Rectal smooth muscle tissue (tissue), 1 donor: Measurements from ENCODE around the gene ENPP7.
A peak's percentile ranks its signal among the peaks of the same experiment; 100 is the strongest.

Experiments
- H3K27ac ChIP-seq: one replicate; pipeline ENCODE4 v1.7.0; 2013; ENCODE audit warnings: low read depth, low read length, inconsistent platforms
- H3K27me3 ChIP-seq: one replicate; pipeline ENCODE4 v1.7.0; 2013; ENCODE audit warnings: low read length; ENCODE audit not compliant: control insufficient read depth, insufficient read depth
- H3K36me3 ChIP-seq: one replicate; pipeline ENCODE4 v1.7.0; 2013; ENCODE audit warnings: low read length; ENCODE audit not compliant: control insufficient read depth, insufficient read depth
- H3K4me1 ChIP-seq: one replicate; pipeline ENCODE4 v1.7.0; 2013; ENCODE audit warnings: low read length; ENCODE audit not compliant: control insufficient read depth, insufficient read depth
- H3K4me3 ChIP-seq: one replicate; pipeline ENCODE4 v1.7.0; 2013; ENCODE audit warnings: low read length
- H3K9ac ChIP-seq: one replicate; pipeline ENCODE4 v1.7.0; 2013; ENCODE audit warnings: low read length

Gene ENPP7

DNA sequence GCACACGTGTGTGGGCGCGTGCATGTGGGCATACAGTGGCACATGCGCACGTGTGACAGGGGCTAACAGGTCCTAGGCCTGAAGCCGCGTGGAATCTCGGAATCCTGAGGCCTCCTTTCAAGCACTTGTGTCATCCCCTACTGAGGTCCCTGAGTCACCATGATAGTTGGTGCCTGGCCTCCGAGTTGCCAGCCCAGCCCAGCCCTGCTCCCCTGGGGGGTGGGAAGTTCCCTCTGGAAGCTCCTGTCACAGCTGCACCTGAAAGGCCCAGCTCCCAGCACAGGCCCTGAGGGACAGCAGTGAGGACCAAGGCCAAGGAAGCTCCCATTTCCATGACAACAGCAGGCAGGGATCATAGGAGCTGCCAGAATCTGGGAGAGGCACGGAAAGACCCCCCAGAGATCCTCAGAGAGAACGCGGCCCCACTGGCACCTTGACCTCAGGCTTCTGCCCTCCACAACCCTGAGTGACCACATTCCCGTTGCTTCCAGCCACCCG lies 35.4 kb upstream of the ENPP7 start:
- no peak overlapping the region for H3K4me3 ChIP-seq
- no peak overlapping the region for H3K9ac ChIP-seq
- H3K4me1 ChIP-seq = peaks cover 37% of the 10 kb centered on the region
- H3K27me3 ChIP-seq = peaks cover 4% of the 10 kb centered on the region
- no peaks in the 10 kb centered on the region for H3K36me3 ChIP-seq
- H3K27ac ChIP-seq = peak overlapping the region; percentile 30

DNA sequence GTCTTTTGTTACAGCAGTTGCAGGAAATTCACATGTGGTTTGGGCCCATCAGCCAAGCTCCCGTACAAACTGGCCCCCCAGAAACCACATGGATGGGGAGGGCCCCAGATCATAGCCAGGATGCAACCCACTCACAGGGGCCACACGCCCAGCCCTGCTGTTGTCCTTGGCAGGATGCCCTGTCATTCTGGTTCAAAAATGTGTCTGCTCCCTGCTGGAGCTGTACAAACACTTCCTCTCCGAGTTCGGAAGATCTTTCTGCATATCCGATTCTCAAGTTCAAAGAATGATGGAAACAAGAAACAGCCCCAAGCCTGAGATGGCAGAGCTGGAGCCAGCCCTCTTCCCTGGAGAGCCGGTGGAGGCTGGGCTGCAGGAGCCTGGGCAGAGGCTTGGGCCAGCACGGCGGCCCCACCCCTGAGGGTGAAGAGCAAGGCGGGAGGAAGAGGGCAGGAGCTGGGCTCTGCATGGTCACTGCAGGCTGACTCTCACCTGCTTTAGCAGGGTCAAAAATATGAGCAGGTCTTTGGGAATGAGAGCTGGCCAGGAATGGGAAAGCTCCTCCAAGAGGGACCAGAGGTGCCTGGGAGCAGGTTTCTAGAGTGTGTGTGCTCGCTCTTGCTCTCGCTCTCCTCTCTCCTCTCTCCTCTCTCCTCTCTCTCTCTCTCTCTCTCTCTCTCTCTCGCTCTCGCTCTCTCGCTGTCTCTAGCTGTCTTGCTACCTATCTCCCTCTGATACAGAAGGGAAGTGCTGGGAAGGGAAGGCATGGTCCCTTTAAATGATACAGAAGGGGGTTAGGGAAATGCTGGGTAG lies 34.7 kb upstream of the ENPP7 start:
- Histone ChIP-seq H3K9ac (no peak overlapping the region), H3K36me3 (no peaks in the 10 kb centered on the region), H3K27me3 (peaks cover 4% of the 10 kb centered on the region), H3K4me3 (peak overlapping the region; percentile 12), H3K4me1 (peaks cover 30% of the 10 kb centered on the region), H3K27ac (peak overlapping the region; percentile 32)

GRCh38 chr17:79696610-79696982 lies 34.1 kb upstream of the ENPP7 start:
- Histone ChIP-seq H3K36me3 (no peaks in the 10 kb centered on the region), H3K27me3 (peaks cover 4% of the 10 kb centered on the region), H3K4me1 (peaks cover 24% of the 10 kb centered on the region), H3K27ac (no peak overlapping the region), H3K9ac (no peak overlapping the region), H3K4me3 (no peak overlapping the region)

DNA sequence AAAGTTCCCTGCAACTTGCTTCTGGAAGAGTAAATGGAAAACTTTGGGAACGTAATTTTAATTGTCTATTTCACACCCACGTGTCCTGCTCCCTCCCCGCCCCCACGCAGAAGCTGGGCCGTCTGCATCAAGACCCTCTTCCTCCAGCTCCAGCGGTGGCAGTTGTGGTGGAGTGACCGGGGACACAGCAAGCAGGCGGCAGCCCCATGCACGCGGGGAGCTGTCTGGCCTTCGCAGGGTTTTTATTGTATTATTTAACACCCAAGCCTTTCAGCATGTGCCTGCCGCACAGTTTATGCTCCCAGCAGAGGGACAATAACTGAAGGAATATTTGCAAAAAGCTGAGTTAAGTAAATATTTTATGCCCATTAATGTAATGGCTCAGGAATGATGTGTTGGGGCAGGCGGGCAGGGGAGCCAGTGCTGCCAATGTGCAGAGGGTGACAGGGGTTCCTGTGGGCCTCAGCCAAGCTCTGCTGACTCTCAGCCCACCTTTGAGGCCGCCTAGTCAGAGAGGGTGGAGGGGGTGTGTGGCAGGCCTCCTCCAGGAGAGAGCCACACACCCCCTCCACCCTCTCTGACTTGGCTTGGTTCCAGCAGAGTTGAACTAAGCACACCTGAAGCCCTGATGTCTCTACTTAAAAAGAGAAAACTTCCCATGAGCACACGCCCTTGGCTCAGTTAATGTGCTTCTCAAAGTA lies 32.4 kb upstream of the ENPP7 start:
- H3K4me1 ChIP-seq = peaks cover 13% of the 10 kb centered on the region
- H3K27ac ChIP-seq = no peak overlapping the region
- H3K36me3 ChIP-seq = no peaks in the 10 kb centered on the region
- H3K9ac ChIP-seq = no peak overlapping the region
- H3K27me3 ChIP-seq = peaks cover 4% of the 10 kb centered on the region
- H3K4me3 ChIP-seq = no peak overlapping the region

- H3K9ac ChIP-seq = no peak overlapping the region
- no peaks in the 10 kb centered on the region for H3K36me3 ChIP-seq
- H3K27me3 ChIP-seq = peaks cover 7% of the 10 kb centered on the region
- no peak overlapping the region for H3K4me3 ChIP-seq
- H3K4me1 ChIP-seq = peaks cover 13% of the 10 kb centered on the region
- H3K27ac ChIP-seq = no peak overlapping the region
Observed at GRCh38 chr17:79699386-79700036, 31.2 kb upstream of the ENPP7 start.

DNA sequence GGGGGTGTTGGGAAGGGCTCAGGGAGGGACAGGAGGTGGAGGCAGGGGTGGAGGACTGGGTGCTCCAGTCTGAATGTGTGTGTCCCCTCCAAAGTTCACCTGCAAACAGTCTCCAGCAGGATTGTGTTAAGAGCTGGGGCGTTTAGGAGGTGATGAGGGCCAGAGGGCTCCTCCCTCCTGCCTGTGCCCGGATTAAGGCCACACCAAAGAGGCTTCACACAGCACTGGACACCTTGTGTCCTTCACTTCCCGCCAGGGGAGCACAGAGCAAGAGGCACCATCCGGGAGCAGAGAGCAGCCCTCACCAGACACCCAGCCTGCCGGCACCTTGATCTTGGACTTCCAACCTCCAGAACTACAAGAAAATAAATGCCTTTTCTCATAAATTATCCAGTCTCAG lies 30.2 kb upstream of the ENPP7 start:
- peaks cover 7% of the 10 kb centered on the region for H3K27me3 ChIP-seq

GRCh38 chr17:79702034-79702433 lies 28.7 kb upstream of the ENPP7 start:
- Histone ChIP-seq H3K4me3 (no peak overlapping the region), H3K4me1 (no peaks in the 10 kb centered on the region), H3K27ac (no peak overlapping the region), H3K27me3 (peaks cover 6% of the 10 kb centered on the region), H3K9ac (no peak overlapping the region), H3K36me3 (no peaks in the 10 kb centered on the region)

More for the DNA sequence above, 30.2 kb upstream of the ENPP7 start:
- H3K4me3 ChIP-seq = no peak overlapping the region
- H3K9ac ChIP-seq = no peak overlapping the region
- H3K36me3 ChIP-seq = no peaks in the 10 kb centered on the region
- no peak overlapping the region for H3K27ac ChIP-seq
- H3K4me1 ChIP-seq = peaks cover 9% of the 10 kb centered on the region

DNA sequence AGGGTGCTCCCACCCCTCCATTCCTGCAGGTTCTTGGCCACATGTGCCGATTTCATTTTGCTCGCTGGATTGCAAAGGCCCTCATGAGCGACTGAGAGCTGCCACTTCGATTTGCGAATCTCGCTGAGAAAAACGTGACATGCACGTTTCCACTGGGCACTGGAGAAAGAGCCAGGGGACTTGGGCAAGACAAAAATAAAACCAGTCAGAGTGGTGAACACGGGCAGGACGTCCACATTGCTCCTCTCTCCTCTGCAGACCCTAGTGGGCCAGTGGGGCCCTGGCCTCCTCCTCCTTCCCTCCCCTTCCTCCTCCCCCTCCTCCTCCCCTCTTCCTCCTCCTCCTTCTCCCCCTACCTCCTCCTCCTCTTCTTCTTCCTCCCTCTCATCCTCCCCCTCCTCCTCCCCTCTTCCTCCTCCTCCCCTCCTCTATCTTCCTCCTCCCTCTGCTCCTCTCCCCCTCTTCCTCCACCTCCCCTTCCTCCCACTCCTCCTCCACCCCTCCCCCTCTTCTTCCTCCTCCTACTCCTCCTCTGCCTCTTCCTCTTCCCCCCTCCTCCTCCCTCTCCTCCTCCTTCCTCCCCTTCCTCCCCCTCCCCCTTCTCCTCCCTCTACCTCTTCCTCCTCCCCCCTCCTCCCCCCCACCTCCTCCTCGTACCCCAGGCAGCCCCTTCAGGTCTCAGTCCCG lies 28.1 kb upstream of the ENPP7 start:
- Histone ChIP-seq H3K4me1 (no peaks in the 10 kb centered on the region), H3K27me3 (peaks cover 3% of the 10 kb centered on the region), H3K27ac (no peak overlapping the region), H3K4me3 (no peak overlapping the region), H3K36me3 (no peaks in the 10 kb centered on the region), H3K9ac (no peak overlapping the region)

GRCh38 chr17:79704691-79705090 lies 26.1 kb upstream of the ENPP7 start:
- H3K36me3 ChIP-seq = no peaks in the 10 kb centered on the region
- H3K4me1 ChIP-seq = no peaks in the 10 kb centered on the region
- H3K27ac ChIP-seq = no peak overlapping the region
- peaks cover 3% of the 10 kb centered on the region for H3K27me3 ChIP-seq
- H3K4me3 ChIP-seq = no peak overlapping the region
- H3K9ac ChIP-seq = no peak overlapping the region

GRCh38 chr17:79705674-79706073 lies 25.1 kb upstream of the ENPP7 start:
- H3K27ac ChIP-seq = no peak overlapping the region
- peaks cover 3% of the 10 kb centered on the region for H3K27me3 ChIP-seq
- H3K4me3 ChIP-seq = no peak overlapping the region
- no peaks in the 10 kb centered on the region for H3K36me3 ChIP-seq
- no peaks in the 10 kb centered on the region for H3K4me1 ChIP-seq
- H3K9ac ChIP-seq = no peak overlapping the region

DNA sequence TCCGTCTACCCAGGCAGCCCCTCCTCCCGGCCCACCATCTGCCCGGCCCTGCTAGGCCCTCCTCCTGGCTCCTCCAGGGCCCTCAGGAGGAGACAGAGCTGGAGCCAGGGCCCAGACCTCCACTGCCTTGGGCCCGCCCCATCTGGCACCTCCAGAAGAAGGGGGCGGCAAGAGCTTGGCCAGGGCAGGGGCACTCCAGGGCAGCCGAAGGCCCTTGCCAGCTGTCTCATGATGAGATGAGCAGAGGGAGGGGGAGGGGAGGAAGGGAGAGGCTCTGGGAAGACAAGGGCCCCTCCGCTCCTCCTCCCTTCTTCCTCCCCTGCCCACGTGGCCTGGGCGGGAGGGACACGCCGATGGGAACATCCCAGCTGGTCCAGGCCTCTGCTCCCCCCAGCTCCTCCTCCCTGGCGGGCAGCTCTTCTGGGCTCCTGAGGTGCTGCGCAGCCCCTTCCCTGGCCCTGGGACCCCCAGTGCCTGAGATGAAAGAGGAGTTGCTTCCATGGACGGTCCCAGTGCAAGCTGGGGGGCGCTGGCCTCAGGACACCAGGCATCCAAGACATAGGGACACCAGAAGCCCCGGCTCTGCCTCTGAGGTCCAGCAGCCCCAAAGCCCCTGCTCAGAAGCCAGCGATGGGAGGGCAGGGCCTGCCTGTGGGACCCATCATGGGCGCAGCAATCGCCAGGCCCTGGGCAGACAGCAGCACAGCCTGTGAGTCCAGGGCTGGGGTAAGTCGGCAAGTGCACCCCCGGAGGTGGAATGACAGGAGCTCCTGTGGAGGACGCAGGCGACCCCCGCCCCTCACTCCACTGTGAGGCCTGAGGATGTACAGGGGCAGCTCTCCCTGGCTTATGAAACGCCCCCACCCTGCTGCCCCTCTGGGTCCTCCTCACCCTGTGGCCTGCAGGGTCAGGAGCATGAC lies 23.6 kb upstream of the ENPP7 start:
- Histone ChIP-seq H3K27ac (peak overlapping the region; percentile 10), H3K27me3 (peaks cover 3% of the 10 kb centered on the region), H3K4me1 (no peaks in the 10 kb centered on the region), H3K9ac (no peak overlapping the region), H3K36me3 (no peaks in the 10 kb centered on the region), H3K4me3 (no peak overlapping the region)
